T-helper 2 cell treated with Interferon-gamma antibody and Interleukin-4, amounts not matched to agents 5 μg/mL and 100 μg/mL, for 36 hours (primary cell): ENCODE results near the gene FOXK2.

Experiments
- DNase-seq: peaks from one replicate; pipeline ENCODE4 v3.0.0; 2021; ENCODE audit warnings: low spot score
- H3K27ac Mint-ChIP-seq: one replicate; pipeline ENCODE4 v1.8.0; 2021; ENCODE audit warnings: mild to moderate bottlenecking, mixed read lengths
- H3K27me3 Mint-ChIP-seq: one replicate; pipeline ENCODE4 v1.8.0; 2021; ENCODE audit warnings: low read depth, mixed read lengths
- H3K36me3 Mint-ChIP-seq: one replicate; pipeline ENCODE4 v1.8.0; 2021; ENCODE audit warnings: low read depth, mixed read lengths
- H3K4me1 Mint-ChIP-seq: one replicate; pipeline ENCODE4 v1.8.0; 2021; ENCODE audit warnings: low read depth, mixed read lengths
- H3K4me3 Mint-ChIP-seq: one replicate; pipeline ENCODE4 v1.8.0; 2022; ENCODE audit warnings: mild to moderate bottlenecking, moderate library complexity, mixed read lengths
- H3K9me3 Mint-ChIP-seq: one replicate; pipeline ENCODE4 v1.8.0; 2021; ENCODE audit warnings: mixed read lengths

FOXK2 gene

DNA sequence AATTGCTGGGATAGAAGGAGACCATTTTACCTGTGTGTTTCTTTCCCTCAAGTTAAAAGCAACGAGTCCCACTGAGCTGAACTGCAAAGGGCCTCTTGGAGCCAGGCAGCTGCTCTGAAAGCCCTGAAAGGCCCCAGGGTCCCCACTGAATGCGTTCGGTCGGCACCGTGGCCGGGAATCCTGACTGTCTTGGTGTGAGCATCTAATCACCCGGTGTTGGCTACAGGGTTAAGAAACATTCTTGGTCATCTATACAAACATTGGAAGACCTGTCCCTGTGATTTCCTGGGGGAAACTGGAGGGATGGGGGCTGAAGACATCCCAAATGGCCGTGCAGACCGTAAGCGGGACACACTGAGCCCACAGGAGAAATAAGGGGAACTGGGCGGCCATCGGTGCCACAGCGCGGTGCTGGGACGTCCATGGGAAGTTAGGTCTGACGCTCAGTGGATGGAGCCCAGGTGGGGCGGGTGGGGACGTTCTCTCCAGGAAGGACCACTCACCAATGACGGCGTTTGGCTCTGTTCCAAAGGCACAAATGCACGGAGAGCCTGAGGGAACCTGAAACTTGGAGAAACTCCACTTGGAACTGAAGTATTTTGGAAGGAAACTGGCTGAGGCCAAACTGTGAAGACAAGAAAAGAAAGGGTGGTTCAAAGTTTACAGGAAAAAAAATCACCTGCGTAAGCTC lies 96.6 kb downstream of the FOXK2 start:
- Mint-ChIP-seq H3K9me3 (no peaks in the 10 kb centered on the region), H3K27ac (no peak overlapping the region), H3K4me3 (no peak overlapping the region), H3K27me3 (no peaks in the 10 kb centered on the region), H3K4me1 (no peaks in the 10 kb centered on the region), H3K36me3 (peaks cover 47% of the 10 kb centered on the region)
- no peak for DNase-seq

DNA sequence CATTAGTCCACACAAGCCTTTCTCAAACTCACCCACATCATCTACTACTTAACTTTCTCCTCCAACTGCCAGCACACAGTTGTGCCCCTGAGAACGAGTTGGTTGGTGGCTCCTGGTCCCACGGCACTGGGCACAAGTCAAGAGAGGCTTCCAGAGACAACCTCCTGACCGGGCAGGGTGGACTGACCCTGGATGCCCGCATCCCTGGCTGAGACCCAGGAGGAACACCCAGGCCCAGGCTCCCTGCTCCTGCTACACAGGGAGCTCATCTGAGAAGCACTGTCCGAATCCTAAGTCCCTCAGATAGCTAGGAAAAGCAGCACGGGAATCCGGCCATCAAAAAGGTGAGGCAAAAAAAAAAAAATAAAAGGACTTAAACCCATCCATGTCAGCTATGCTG lies 99.7 kb downstream of the FOXK2 start:
- Mint-ChIP-seq H3K36me3 (peaks cover 44% of the 10 kb centered on the region), H3K9me3 (no peaks in the 10 kb centered on the region), H3K4me1 (no peaks in the 10 kb centered on the region), H3K27ac (no peak overlapping the region), H3K27me3 (no peaks in the 10 kb centered on the region), H3K4me3 (no peak overlapping the region)
- no peak for DNase-seq

DNA sequence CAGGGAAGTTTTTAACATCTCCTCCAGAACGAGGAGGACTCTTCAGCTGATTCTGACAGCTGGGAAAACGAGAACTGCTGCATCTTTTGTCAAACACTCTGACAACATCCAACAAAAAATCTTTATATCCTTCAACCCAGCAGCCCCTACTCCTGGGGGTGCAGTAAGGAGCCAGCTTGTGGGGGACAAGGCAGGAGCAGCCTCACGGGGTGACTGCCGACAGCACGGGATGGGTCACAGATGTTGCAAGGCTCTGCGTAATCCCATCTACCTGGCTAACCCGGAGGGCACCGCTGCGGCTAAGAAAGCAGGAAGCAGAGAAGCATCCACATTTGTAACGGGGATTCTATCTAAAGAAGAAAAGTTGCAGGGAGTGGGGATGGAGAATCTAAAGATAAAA lies 100.1 kb downstream of the FOXK2 start:
- Mint-ChIP-seq H3K4me3 (no peak overlapping the region), H3K36me3 (peaks cover 40% of the 10 kb centered on the region), H3K27ac (no peak overlapping the region)

DNA sequence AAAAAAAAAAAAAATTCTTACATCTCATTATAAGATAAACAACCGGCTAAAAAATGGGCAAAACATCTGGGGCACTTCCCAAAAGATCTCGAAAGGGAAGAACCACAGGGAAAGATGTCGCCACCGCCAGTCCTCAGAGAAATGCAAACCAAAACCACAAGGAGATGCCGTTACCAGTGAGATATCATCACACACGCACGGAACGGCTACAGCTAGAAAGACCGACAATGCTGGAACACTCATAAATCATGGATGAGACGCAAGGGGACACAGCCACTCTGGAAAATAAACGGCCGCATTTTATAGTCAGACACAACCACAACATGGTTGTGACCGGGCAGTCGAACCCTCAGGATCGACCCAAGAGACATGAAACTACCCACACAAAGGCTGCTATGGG lies 104.2 kb downstream of the FOXK2 start:
- H3K36me3 Mint-ChIP-seq, result peaks cover 42% of the 10 kb centered on the region
- no peak overlapping the region for H3K27ac Mint-ChIP-seq
- H3K4me3 Mint-ChIP-seq, result no peak overlapping the region
- no peak for DNase-seq
- no peaks in the 10 kb centered on the region for H3K27me3 Mint-ChIP-seq
- H3K9me3 Mint-ChIP-seq, result no peaks in the 10 kb centered on the region
- no peaks in the 10 kb centered on the region for H3K4me1 Mint-ChIP-seq

More for the DNA sequence above, 100.1 kb downstream of the FOXK2 start:
- no peaks in the 10 kb centered on the region for H3K27me3 Mint-ChIP-seq
- no peaks in the 10 kb centered on the region for H3K9me3 Mint-ChIP-seq
- DNase-seq, result no peak
- H3K4me1 Mint-ChIP-seq, result no peaks in the 10 kb centered on the region

DNA sequence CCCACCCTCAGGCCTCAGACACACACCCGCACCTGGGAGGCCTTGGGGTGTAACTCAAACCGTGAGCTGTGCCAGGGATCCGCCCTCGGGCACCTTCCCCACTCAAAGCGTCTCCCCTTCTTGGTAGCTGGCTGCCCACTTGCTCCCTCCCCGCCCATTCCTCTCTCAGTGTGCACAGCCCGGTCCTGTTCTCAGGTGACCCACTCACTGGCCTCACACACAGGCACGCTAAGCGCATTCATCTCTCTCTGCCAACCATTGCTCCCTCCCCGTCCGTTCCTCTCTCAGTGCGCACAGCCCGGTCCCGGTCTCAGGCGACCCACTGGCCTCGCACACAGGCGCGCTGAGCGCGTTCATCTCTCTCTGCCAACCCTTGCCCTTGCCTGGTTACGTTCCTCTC lies 107.9 kb downstream of the FOXK2 start:
- Mint-ChIP-seq H3K27me3 (no peaks in the 10 kb centered on the region), H3K9me3 (no peaks in the 10 kb centered on the region), H3K4me3 (no peak overlapping the region), H3K27ac (peak overlapping the region; percentile 6), H3K4me1 (peaks cover 5% of the 10 kb centered on the region), H3K36me3 (peaks cover 34% of the 10 kb centered on the region)
- DNase-seq, result no peak

DNA sequence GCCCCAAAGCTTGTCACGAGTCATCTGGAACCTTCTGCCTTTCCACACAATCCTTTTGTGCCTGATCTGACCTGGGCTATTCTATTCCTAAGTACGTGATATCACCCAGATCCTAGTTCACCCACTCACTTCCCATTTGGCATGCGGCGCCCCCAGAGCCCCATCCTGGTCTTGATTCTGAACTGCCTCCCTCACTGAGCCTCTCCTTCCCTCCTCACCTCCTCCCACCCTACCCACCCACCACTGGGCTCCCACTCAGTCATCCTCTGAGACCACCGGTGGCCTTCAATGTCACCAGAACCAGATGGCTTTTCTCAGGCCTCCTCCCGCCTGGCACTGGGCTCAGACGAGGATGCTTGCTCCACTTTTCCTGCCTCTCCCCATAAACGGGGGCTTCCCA lies 110.2 kb downstream of the FOXK2 start:
- H3K4me1 Mint-ChIP-seq, result peaks cover 7% of the 10 kb centered on the region
- H3K27ac Mint-ChIP-seq, result no peak overlapping the region
- no peak overlapping the region for H3K4me3 Mint-ChIP-seq
- DNase-seq, result no peak
- H3K27me3 Mint-ChIP-seq, result no peaks in the 10 kb centered on the region
- no peaks in the 10 kb centered on the region for H3K9me3 Mint-ChIP-seq
- peaks cover 35% of the 10 kb centered on the region for H3K36me3 Mint-ChIP-seq

- Mint-ChIP-seq H3K27ac (no peak overlapping the region), H3K4me1 (peaks cover 7% of the 10 kb centered on the region), H3K4me3 (no peak overlapping the region)
Measured at GRCh38 chr17:82630212-82630611, 110.7 kb downstream of the FOXK2 start.

GRCh38 chr17:82631544-82631943 lies 112.0 kb downstream of the FOXK2 start:
- peaks cover 7% of the 10 kb centered on the region for H3K4me1 Mint-ChIP-seq
- H3K27me3 Mint-ChIP-seq, result no peaks in the 10 kb centered on the region
- no peak overlapping the region for H3K27ac Mint-ChIP-seq
- peaks cover 29% of the 10 kb centered on the region for H3K36me3 Mint-ChIP-seq
- no peaks in the 10 kb centered on the region for H3K9me3 Mint-ChIP-seq
- no peak for DNase-seq
- no peak overlapping the region for H3K4me3 Mint-ChIP-seq

More at GRCh38 chr17:82630212-82630611, 110.7 kb downstream of the FOXK2 start:
- Mint-ChIP-seq H3K27me3 (no peaks in the 10 kb centered on the region), H3K36me3 (peaks cover 33% of the 10 kb centered on the region), H3K9me3 (no peaks in the 10 kb centered on the region)
- DNase-seq, result no peak

- no peaks in the 10 kb centered on the region for H3K27me3 Mint-ChIP-seq
- DNase-seq, result no peak
- H3K27ac Mint-ChIP-seq, result no peak overlapping the region
- H3K4me3 Mint-ChIP-seq, result no peak overlapping the region
- peaks cover 8% of the 10 kb centered on the region for H3K4me1 Mint-ChIP-seq
- H3K9me3 Mint-ChIP-seq, result no peaks in the 10 kb centered on the region
- peaks cover 28% of the 10 kb centered on the region for H3K36me3 Mint-ChIP-seq
Measured at GRCh38 chr17:82632451-82632850, 112.9 kb downstream of the FOXK2 start.

GRCh38 chr17:82633343-82633742 lies 113.8 kb downstream of the FOXK2 start:
- Mint-ChIP-seq H3K4me3 (no peak overlapping the region), H3K27ac (peak overlapping the region; percentile 10), H3K27me3 (no peaks in the 10 kb centered on the region), H3K4me1 (peaks cover 9% of the 10 kb centered on the region), H3K36me3 (peaks cover 27% of the 10 kb centered on the region), H3K9me3 (no peaks in the 10 kb centered on the region)
- no peak for DNase-seq

- no peak overlapping the region for H3K4me3 Mint-ChIP-seq
- H3K36me3 Mint-ChIP-seq, result peaks cover 36% of the 10 kb centered on the region
- H3K27me3 Mint-ChIP-seq, result no peaks in the 10 kb centered on the region
- peak overlapping the region; percentile 31 for H3K27ac Mint-ChIP-seq
- no peak for DNase-seq
- H3K9me3 Mint-ChIP-seq, result no peaks in the 10 kb centered on the region
- peaks cover 5% of the 10 kb centered on the region for H3K4me1 Mint-ChIP-seq
Measured at GRCh38 chr17:82636626-82637598, 117.4 kb downstream of the FOXK2 start.

GRCh38 chr17:82638183-82638773 lies 118.7 kb downstream of the FOXK2 start:
- Mint-ChIP-seq H3K36me3 (peaks cover 42% of the 10 kb centered on the region), H3K27ac (no peak overlapping the region), H3K27me3 (no peaks in the 10 kb centered on the region), H3K4me1 (peaks cover 5% of the 10 kb centered on the region), H3K4me3 (no peak overlapping the region), H3K9me3 (no peaks in the 10 kb centered on the region)
- no peak for DNase-seq

- no peak for DNase-seq
- no peak overlapping the region for H3K4me3 Mint-ChIP-seq
- peaks cover 44% of the 10 kb centered on the region for H3K36me3 Mint-ChIP-seq
- no peaks in the 10 kb centered on the region for H3K27me3 Mint-ChIP-seq
- H3K4me1 Mint-ChIP-seq, result peaks cover 5% of the 10 kb centered on the region
- H3K27ac Mint-ChIP-seq, result no peak overlapping the region
- H3K9me3 Mint-ChIP-seq, result no peaks in the 10 kb centered on the region
Measured at GRCh38 chr17:82639628-82640027, 120.1 kb downstream of the FOXK2 start.

GRCh38 chr17:82640036-82640435 lies 120.5 kb downstream of the FOXK2 start:
- Mint-ChIP-seq H3K36me3 (peaks cover 42% of the 10 kb centered on the region), H3K27ac (no peak overlapping the region), H3K9me3 (no peaks in the 10 kb centered on the region), H3K27me3 (no peaks in the 10 kb centered on the region), H3K4me1 (peaks cover 3% of the 10 kb centered on the region), H3K4me3 (no peak overlapping the region)
- no peak for DNase-seq
